Measurements from ENCODE around the gene SLC31A1. TPM values are rescaled to one million over a fixed set of nuclear protein-coding genes. Genes with fewer than 3 reads are reported as not detected.
A peak's percentile ranks its signal among the peaks of the same experiment; 100 is the strongest.

The SLC31A1 gene
- 1.9 TPM for polyA plus RNA-seq

GRCh38 chr9:113221003-113221799 lies at the start of gene SLC31A1, which contains the start of gene FKBP15:
SLC31A1 (plus strand) TSS chr9:113221544; CDS start chr9:113256149, 34,605 bp downstream.
FKBP15 (minus strand) TSS chr9:113221277; CDS start chr9:113221243, 34 bp downstream.
- no peaks in the 10 kb centered on the region for H3K36me3 Mint-ChIP-seq
- H3K4me1 Mint-ChIP-seq = peaks cover 24 to 35% (median 26%) of the 10 kb centered on the region in 3 donors
- H3K27me3 Mint-ChIP-seq = no peaks in the 10 kb centered on the region
- peak within 1 kb of the TSS; percentile 90 to 97 (median 92) for H3K27ac Mint-ChIP-seq
- H3K9me3 Mint-ChIP-seq = no peaks in the 10 kb centered on the region
- peak within 1 kb of the TSS; percentile 81 to 99 (median 96) for H3K4me3 Mint-ChIP-seq

GRCh38 chr9:113173341-113173740 lies 48.0 kb upstream of the SLC31A1 start:
- H3K27ac Mint-ChIP-seq = no peak overlapping the region
- H3K4me1 Mint-ChIP-seq = peaks cover 0 to under 1% (median 0%) of the 10 kb centered on the region in 3 donors
- H3K27me3 Mint-ChIP-seq = no peaks in the 10 kb centered on the region
- H3K36me3 Mint-ChIP-seq = peaks cover 23% of the 10 kb centered on the region
- H3K4me3 Mint-ChIP-seq = no peak overlapping the region
- H3K9me3 Mint-ChIP-seq = peaks cover 0 to 9% (median 3%) of the 10 kb centered on the region in 3 donors

- Mint-ChIP-seq H3K36me3 (peaks cover 28% of the 10 kb centered on the region), H3K27ac (no peak overlapping the region), H3K27me3 (no peaks in the 10 kb centered on the region), H3K9me3 (peaks cover 0 to 9% (median 3%) of the 10 kb centered on the region in 3 donors), H3K4me3 (no peak overlapping the region), H3K4me1 (no peaks in the 10 kb centered on the region)
These were observed 44.5 kb upstream of the SLC31A1 start for GRCh38 chr9:113176803-113177202.

GRCh38 chr9:113177251-113177650 lies 44.1 kb upstream of the SLC31A1 start:
- H3K4me1 Mint-ChIP-seq = no peaks in the 10 kb centered on the region
- H3K4me3 Mint-ChIP-seq = no peak overlapping the region
- H3K27me3 Mint-ChIP-seq = no peaks in the 10 kb centered on the region
- H3K9me3 Mint-ChIP-seq = peaks cover 0 to 9% (median 3%) of the 10 kb centered on the region in 3 donors
- peaks cover 27% of the 10 kb centered on the region for H3K36me3 Mint-ChIP-seq
- H3K27ac Mint-ChIP-seq = no peak overlapping the region

- peaks cover 19% of the 10 kb centered on the region for H3K36me3 Mint-ChIP-seq
- H3K27ac Mint-ChIP-seq = peak overlapping the region in 1 of 3 donors; percentile 10
- H3K4me1 Mint-ChIP-seq = no peaks in the 10 kb centered on the region
- no peak overlapping the region for H3K4me3 Mint-ChIP-seq
- H3K27me3 Mint-ChIP-seq = no peaks in the 10 kb centered on the region
- peaks cover 0 to under 1% (median 0%) of the 10 kb centered on the region in 3 donors for H3K9me3 Mint-ChIP-seq
These were observed 43.3 kb upstream of the SLC31A1 start for GRCh38 chr9:113178087-113178486.

GRCh38 chr9:113179839-113180238 lies 41.5 kb upstream of the SLC31A1 start:
- Mint-ChIP-seq H3K9me3 (no peaks in the 10 kb centered on the region), H3K4me1 (no peaks in the 10 kb centered on the region), H3K27ac (no peak overlapping the region), H3K27me3 (no peaks in the 10 kb centered on the region), H3K36me3 (peaks cover 15% of the 10 kb centered on the region), H3K4me3 (no peak overlapping the region)

- H3K36me3 Mint-ChIP-seq = peaks cover 22% of the 10 kb centered on the region
- H3K4me3 Mint-ChIP-seq = no peak overlapping the region
- no peaks in the 10 kb centered on the region for H3K27me3 Mint-ChIP-seq
- no peak overlapping the region for H3K27ac Mint-ChIP-seq
- H3K9me3 Mint-ChIP-seq = no peaks in the 10 kb centered on the region
- no peaks in the 10 kb centered on the region for H3K4me1 Mint-ChIP-seq
These were observed 40.2 kb upstream of the SLC31A1 start for GRCh38 chr9:113181165-113181564.

GRCh38 chr9:113183956-113184488 lies 37.3 kb upstream of the SLC31A1 start:
- H3K9me3 Mint-ChIP-seq = no peaks in the 10 kb centered on the region
- peaks cover 11% of the 10 kb centered on the region for H3K36me3 Mint-ChIP-seq
- H3K4me1 Mint-ChIP-seq = no peaks in the 10 kb centered on the region
- H3K4me3 Mint-ChIP-seq = no peak overlapping the region
- no peak overlapping the region for H3K27ac Mint-ChIP-seq
- H3K27me3 Mint-ChIP-seq = no peaks in the 10 kb centered on the region

- Mint-ChIP-seq H3K4me1 (no peaks in the 10 kb centered on the region), H3K27me3 (no peaks in the 10 kb centered on the region), H3K27ac (no peak overlapping the region), H3K9me3 (no peaks in the 10 kb centered on the region), H3K36me3 (peaks cover 9% of the 10 kb centered on the region), H3K4me3 (no peak overlapping the region)
These were observed 36.8 kb upstream of the SLC31A1 start for GRCh38 chr9:113184539-113184938.

GRCh38 chr9:113185271-113185670 lies 36.1 kb upstream of the SLC31A1 start:
- H3K27me3 Mint-ChIP-seq = no peaks in the 10 kb centered on the region
- no peak overlapping the region for H3K4me3 Mint-ChIP-seq
- H3K36me3 Mint-ChIP-seq = peaks cover 9% of the 10 kb centered on the region
- peak overlapping the region in 2 of 3 donors; percentile 6 to 81 for H3K27ac Mint-ChIP-seq
- no peaks in the 10 kb centered on the region for H3K9me3 Mint-ChIP-seq
- no peaks in the 10 kb centered on the region for H3K4me1 Mint-ChIP-seq

- Mint-ChIP-seq H3K9me3 (no peaks in the 10 kb centered on the region), H3K4me1 (no peaks in the 10 kb centered on the region), H3K27ac (no peak overlapping the region), H3K27me3 (no peaks in the 10 kb centered on the region), H3K36me3 (peaks cover 8% of the 10 kb centered on the region), H3K4me3 (peak overlapping the region in 1 of 4 donors; percentile 58)
These were observed 35.1 kb upstream of the SLC31A1 start for GRCh38 chr9:113186137-113186755.

- Mint-ChIP-seq H3K9me3 (no peaks in the 10 kb centered on the region), H3K4me1 (no peaks in the 10 kb centered on the region), H3K27me3 (no peaks in the 10 kb centered on the region), H3K4me3 (no peak overlapping the region), H3K36me3 (peaks cover 11% of the 10 kb centered on the region), H3K27ac (no peak overlapping the region)
These were observed 33.3 kb upstream of the SLC31A1 start for GRCh38 chr9:113187929-113188595.

- Mint-ChIP-seq H3K27ac (no peak overlapping the region), H3K4me3 (no peak overlapping the region), H3K9me3 (no peaks in the 10 kb centered on the region), H3K4me1 (no peaks in the 10 kb centered on the region), H3K27me3 (no peaks in the 10 kb centered on the region), H3K36me3 (peaks cover 9% of the 10 kb centered on the region)
These were observed 28.9 kb upstream of the SLC31A1 start for GRCh38 chr9:113192455-113192854.

GRCh38 chr9:113199683-113200329 lies 21.5 kb upstream of the SLC31A1 start:
- Mint-ChIP-seq H3K27ac (no peak overlapping the region), H3K36me3 (peaks cover 24% of the 10 kb centered on the region), H3K9me3 (no peaks in the 10 kb centered on the region), H3K27me3 (no peaks in the 10 kb centered on the region), H3K4me3 (no peak overlapping the region), H3K4me1 (peaks cover 0 to 1% (median 0%) of the 10 kb centered on the region in 3 donors)
